GM20431 (cell line): ENCODE measurements around the gene PAK4.

ENCODE experiments used
- in situ Hi-C: fragments of 300-500 bp; cut with MseI, MboI; formaldehyde crosslinking; loops from one replicate; pipeline ENCODE4 v1.15.0; 2020; ENCODE audit warnings: low sequenced_read_pairs; ENCODE audit not compliant: unreplicated experiment

PAK4 gene

GRCh38 chr19:39157997-39158389 is 32.4 kb downstream of the PAK4 start:
- in situ Hi-C loops = no loop called here

GRCh38 chr19:39158646-39159260 is 33.2 kb downstream of the PAK4 start:
- in situ Hi-C loops = no loop called here

- in situ Hi-C loops = no loop called here
Measured at GRCh38 chr19:39160523-39160861, 34.9 kb downstream of the PAK4 start.

GRCh38 chr19:39160889-39161672 is 35.5 kb downstream of the PAK4 start:
- in situ Hi-C loops = no loop called here

GRCh38 chr19:39162441-39163043 is 37.0 kb downstream of the PAK4 start:
- in situ Hi-C loops = no loop called here

- in situ Hi-C loops = no loop called here
Measured at GRCh38 chr19:39163621-39164020, 38.0 kb downstream of the PAK4 start.

GRCh38 chr19:39164289-39164688 is 38.7 kb downstream of the PAK4 start:
- in situ Hi-C loops = no loop called here

GRCh38 chr19:39165857-39166256 is 40.3 kb downstream of the PAK4 start:
- in situ Hi-C loops = no loop called here

- in situ Hi-C loops = no loop called here
Measured at GRCh38 chr19:39166571-39167391, 41.2 kb downstream of the PAK4 start.

- in situ Hi-C loops = no loop called here
Measured at GRCh38 chr19:39167461-39168257, 42.1 kb downstream of the PAK4 start.

GRCh38 chr19:39168258-39169142 is 42.9 kb downstream of the PAK4 start:
- in situ Hi-C loops = no loop called here

GRCh38 chr19:39169143-39169810 is 43.7 kb downstream of the PAK4 start:
- in situ Hi-C loops = no loop called here

GRCh38 chr19:39170386-39171231 is 45.0 kb downstream of the PAK4 start:
- in situ Hi-C loops = no loop called here

- in situ Hi-C loops = no loop called here
Measured at GRCh38 chr19:39171479-39172465, 46.2 kb downstream of the PAK4 start.

GRCh38 chr19:39172700-39173501 is 47.3 kb downstream of the PAK4 start:
- in situ Hi-C loops = no loop called here
